ENCODE results near the gene SELENOP. TPM values are rescaled to one million over a fixed set of nuclear protein-coding genes. Genes with fewer than 3 reads are reported as not detected.

SELENOP gene
- total and polyA plus RNA-seq, 2 of the 8 experiments (the other 6 are each of a cell fraction or from before 2014, with no cell fraction given) = 5.5 to 19.4 TPM

- no peak for TF ChIP-seq JUND (IDR thresholded peaks at IDR 0.05; ENCODE audit: low read length)
Observed at GRCh38 chr5:42858031-42858643, 46.4 kb upstream of the SELENOP start (continued).
